A673 (cell line): ENCODE results near the gene SPDYE18. TPM values are rescaled to one million over a fixed set of nuclear protein-coding genes. Genes with fewer than 3 reads are reported as not detected.
"Not testable (repeated sequence)": the region's sequence is repeated elsewhere in the genome, so short reads cannot be mapped to it uniquely, and the experiment has no call there.

Experiments
- BruUV-seq: library from RNA; stranded (reverse); fragments of 400-500 nt; replicated peaks from 2 replicates; lab custom pipeline; 2021; lab: Mats Ljungman, UMichigan
- CTCF ChIA-PET: fragments of 300-600 bp; sonication (Branson Sonifier 250); formaldehyde crosslinking; loops from one replicate; lab custom pipeline; 2022; ENCODE audit warnings: antibody characterized with exemption; lab: Charles Lee
- POLR2A ChIA-PET: fragments of 300-600 bp; sonication (Branson Sonifier 250); formaldehyde crosslinking; loops from one replicate; lab custom pipeline; 2022; ENCODE audit warnings: antibody characterized with exemption; ENCODE audit not compliant: low non-redundant PET; lab: Charles Lee
- DNase-seq: peaks from one replicate; pipeline ENCODE4 v3.0.0-alpha.2; 2015; ENCODE audit warnings: low spot score
- H3K27ac ChIP-seq: fragments of 200-600 bp; sonication (generic); 2 replicates; pipeline ENCODE4 v1.5.1; 2016; ENCODE audit warnings: mixed run types, low read depth, mild to moderate bottlenecking, mixed read lengths, antibody characterized with exemption, low read length; ENCODE audit not compliant: poor library complexity, severe bottlenecking
- H3K27me3 ChIP-seq: fragments of 200-600 bp; sonication (generic); replicated peaks from 2 replicates; pipeline ENCODE4 v1.6.1; 2017; ENCODE audit warnings: mixed run types, low read depth, mild to moderate bottlenecking, mixed read lengths, antibody characterized with exemption, low read length; ENCODE audit not compliant: insufficient read depth, poor library complexity
- H3K36me3 ChIP-seq: fragments of 200-600 bp; sonication (generic); 2 replicates; pipeline ENCODE4 v1.6.1; 2016; ENCODE audit warnings: mixed run types, mild to moderate bottlenecking, mixed read lengths, antibody characterized with exemption, low read length; ENCODE audit not compliant: insufficient read depth, poor library complexity, severe bottlenecking
- H3K4me1 ChIP-seq: fragments of 200-600 bp; sonication (generic); 2 replicates; pipeline ENCODE4 v1.6.1; 2017; ENCODE audit warnings: mixed run types, mild to moderate bottlenecking, mixed read lengths, antibody characterized with exemption, low read length; ENCODE audit not compliant: insufficient read depth, poor library complexity, severe bottlenecking
- H3K4me3 ChIP-seq: fragments of 200-600 bp; sonication (generic); 2 replicates; pipeline ENCODE4 v1.5.1; 2016; ENCODE audit warnings: low read depth, mixed run types, mild to moderate bottlenecking, mixed read lengths, low read length; ENCODE audit not compliant: poor library complexity, severe bottlenecking
- H3K9me3 ChIP-seq: fragments of 200-600 bp; sonication (generic); 2 replicates; pipeline ENCODE4 v1.6.1; 2016; ENCODE audit warnings: mixed run types, low read depth, mild to moderate bottlenecking, mixed read lengths, antibody characterized with exemption, low read length; ENCODE audit not compliant: poor library complexity, severe bottlenecking
- intact Hi-C: fragments of 100-400 bp; cut with micrococcal nuclease; formaldehyde crosslinking; loops from one replicate; pipeline ENCODE4 v1.10.0; 2022; ENCODE audit not compliant: unreplicated experiment
- total RNA-seq: library from RNA; stranded (reverse); gene quantifications from 2 replicates; pipeline ENCODE4 v1.2.3, GENCODE V29; 2021

SPDYE18 gene
- total RNA-seq, 1 experiment from 2014 or later = not detected

- intact Hi-C loops, CTCF ChIA-PET, H3K27me3 ChIP-seq, H3K4me3 ChIP-seq, POLR2A ChIA-PET, H3K4me1 ChIP-seq, H3K27ac ChIP-seq, H3K36me3 ChIP-seq, DNase-seq, BruUV-seq, H3K9me3 ChIP-seq: not testable (repeated sequence)
Observed at GRCh38 chr7:77005461-77006057, 56.8 kb downstream of the SPDYE18 start.

GRCh38 chr7:77004151-77004550 is 58.2 kb downstream of the SPDYE18 start:
- POLR2A ChIA-PET, H3K27ac ChIP-seq, BruUV-seq, H3K27me3 ChIP-seq, H3K4me1 ChIP-seq, DNase-seq, intact Hi-C loops, H3K36me3 ChIP-seq, H3K4me3 ChIP-seq, CTCF ChIA-PET, H3K9me3 ChIP-seq: not testable (repeated sequence)

- intact Hi-C loops, H3K4me1 ChIP-seq, H3K27ac ChIP-seq, POLR2A ChIA-PET, H3K9me3 ChIP-seq, H3K36me3 ChIP-seq, H3K4me3 ChIP-seq, DNase-seq, H3K27me3 ChIP-seq, BruUV-seq, CTCF ChIA-PET: not testable (repeated sequence)
Observed at GRCh38 chr7:77003241-77003640, 59.1 kb downstream of the SPDYE18 start.

DNA sequence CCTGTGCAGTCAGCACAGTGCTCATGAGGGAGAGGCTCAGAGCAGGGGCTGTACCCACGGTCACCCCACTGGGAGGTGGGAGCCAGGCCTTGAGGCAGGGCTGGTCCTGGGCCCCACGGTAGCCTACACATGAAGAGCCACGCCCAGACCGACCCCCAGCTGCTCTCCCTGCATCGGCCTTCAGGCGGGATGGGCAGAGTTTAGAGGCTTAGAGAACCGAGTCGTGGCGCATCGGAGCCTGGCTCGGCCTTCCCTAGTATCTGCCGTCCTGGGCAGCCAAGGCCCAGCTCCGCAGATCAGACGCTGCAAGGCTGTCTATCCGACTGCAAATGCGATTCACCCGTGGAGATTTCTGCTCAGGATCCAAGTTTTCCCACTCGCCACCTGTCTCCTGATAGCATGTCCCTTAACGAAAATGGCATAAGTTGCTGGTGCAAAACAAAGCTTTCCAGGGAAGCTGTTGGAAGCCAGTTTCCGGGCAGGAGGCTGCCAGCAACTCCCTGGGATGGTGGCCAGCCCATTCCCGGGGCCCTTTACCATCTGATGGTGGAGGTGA is 59.6 kb downstream of the SPDYE18 start:
- H3K27ac ChIP-seq, H3K27me3 ChIP-seq, BruUV-seq, CTCF ChIA-PET, H3K9me3 ChIP-seq, DNase-seq, H3K4me1 ChIP-seq, intact Hi-C loops, H3K36me3 ChIP-seq, H3K4me3 ChIP-seq, POLR2A ChIA-PET: not testable (repeated sequence)

DNA sequence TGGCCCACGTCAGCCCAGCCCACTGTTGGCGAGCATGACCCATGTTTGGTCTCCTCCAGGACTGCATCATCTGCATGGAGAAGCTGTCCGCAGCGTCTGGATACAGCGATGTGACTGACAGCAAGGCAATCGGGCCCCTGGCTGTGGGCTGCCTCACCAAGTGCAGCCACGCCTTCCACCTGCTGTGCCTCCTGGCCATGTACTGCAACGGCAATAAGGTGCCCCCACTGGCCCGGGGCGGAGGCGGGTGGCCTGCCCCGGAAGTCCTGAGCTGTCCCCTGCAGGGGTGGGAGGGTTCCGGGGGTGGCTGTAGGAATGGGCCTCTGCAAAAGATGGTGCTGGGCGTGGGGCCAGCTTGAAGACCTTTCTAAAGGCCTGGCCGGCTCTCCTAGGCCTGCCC is 60.3 kb downstream of the SPDYE18 start:
- H3K4me1 ChIP-seq, DNase-seq, H3K27me3 ChIP-seq, POLR2A ChIA-PET, H3K27ac ChIP-seq, H3K4me3 ChIP-seq, intact Hi-C loops, H3K36me3 ChIP-seq, H3K9me3 ChIP-seq, CTCF ChIA-PET, BruUV-seq: not testable (repeated sequence)

Other genes with a start within 250 kb of the SPDYE18 start
- gene SPDYE17, start 30.2 kb downstream of the SPDYE18 start, total RNA-seq = not detected in 2 replicates
- gene CCDC146, start 60.1 kb upstream of the SPDYE18 start, total RNA-seq = 1.1 and 2.2 TPM in 2 replicates
- gene FGL2, start 137.3 kb upstream of the SPDYE18 start, total RNA-seq = not detected in 2 replicates